ENCODE results near the gene RGS16. TPM values are rescaled to one million over a fixed set of nuclear protein-coding genes. Genes with fewer than 3 reads are reported as not detected.

RGS16 gene
- polyA plus RNA-seq, 1 donor (not counting 4 experiments of a cell fraction or from before 2014, with no cell fraction given): 0.34 TPM

GRCh38 chr1:182556279-182556678, 47.9 kb downstream of the RGS16 start:
- TF ChIP-seq EZH2 (IDR thresholded peaks at IDR 0.05; ENCODE audit: low read length) (no peak), CTCF (optimal IDR thresholded peaks at IDR 0.05 in 1 of 3, IDR thresholded peaks at IDR 0.05 in 1 of 3, conservative IDR thresholded peaks at IDR 0.05 in 1 of 3; ENCODE audit: extremely low read depth in 1 of 3, insufficient read depth in 2 of 3, low read length in 3 of 3) (no peak)
- H3K4me2 ChIP-seq (ENCODE audit: control insufficient read depth, extremely low read depth, insufficient read depth, low read depth, low read length): no peak overlapping the region
- no peak overlapping the region for H2AFZ ChIP-seq (ENCODE audit: control insufficient read depth, low read length)
- no peaks in the 10 kb centered on the region for H3K9me3 ChIP-seq (ENCODE audit: control insufficient read depth, low read depth, low read length)
- dilution Hi-C loops (cut with MboI; ENCODE audit: extremely low pct_ligation_motif_present, low sequenced_read_pairs): no loop called here
- no peaks in the 10 kb centered on the region for H3K4me1 ChIP-seq (ENCODE audit: control insufficient read depth, extremely low read depth, insufficient read depth, low read length)
- DNase-seq (ENCODE audit: low read depth, low spot score) (no peak), FAIRE-seq (no peak)
- H3K27me3 ChIP-seq (ENCODE audit: control insufficient read depth, extremely low read depth, insufficient read depth, low read length): no peaks in the 10 kb centered on the region
- H3K9ac ChIP-seq (ENCODE audit: control insufficient read depth, extremely low read depth, insufficient read depth, low read length): no peak overlapping the region
- no peak overlapping the region for H3K4me3 ChIP-seq (ENCODE audit: control insufficient read depth in 2 of 3, extremely low read depth in 1 of 3, insufficient read depth in 2 of 3, low read depth in 1 of 3, low read length in 3 of 3)
- H3K9me1 ChIP-seq (ENCODE audit: control insufficient read depth, extremely low read depth, insufficient read depth, low read length): no peaks in the 10 kb centered on the region
- no peaks in the 10 kb centered on the region for H4K20me1 ChIP-seq (ENCODE audit: control insufficient read depth, extremely low read depth, insufficient read depth, low read length)
- no peaks in the 10 kb centered on the region for H3K36me3 ChIP-seq (ENCODE audit: control insufficient read depth in 2 of 2, extremely low read depth in 1 of 2, insufficient read depth in 2 of 2, low read length in 2 of 2)
- no peaks in the 10 kb centered on the region for H3K79me2 ChIP-seq (ENCODE audit: control insufficient read depth, insufficient read depth, low read length)
- H3K27ac ChIP-seq (ENCODE audit: control insufficient read depth, insufficient read depth, low read length): no peak overlapping the region

GRCh38 chr1:182555493-182555892, 48.7 kb downstream of the RGS16 start:
- no peak overlapping the region for H2AFZ ChIP-seq (ENCODE audit: control insufficient read depth, low read length)
- no peak overlapping the region for H3K4me2 ChIP-seq (ENCODE audit: control insufficient read depth, extremely low read depth, insufficient read depth, low read depth, low read length)
- peaks cover 4% of the 10 kb centered on the region for H3K27me3 ChIP-seq (ENCODE audit: control insufficient read depth, extremely low read depth, insufficient read depth, low read length)
- no peaks in the 10 kb centered on the region for H3K36me3 ChIP-seq (ENCODE audit: control insufficient read depth in 2 of 2, extremely low read depth in 1 of 2, insufficient read depth in 2 of 2, low read length in 2 of 2)
- no peak overlapping the region for H3K9ac ChIP-seq (ENCODE audit: control insufficient read depth, extremely low read depth, insufficient read depth, low read length)
- no peaks in the 10 kb centered on the region for H4K20me1 ChIP-seq (ENCODE audit: control insufficient read depth, extremely low read depth, insufficient read depth, low read length)
- no peak overlapping the region for H3K4me3 ChIP-seq (ENCODE audit: control insufficient read depth in 2 of 3, extremely low read depth in 1 of 3, insufficient read depth in 2 of 3, low read depth in 1 of 3, low read length in 3 of 3)
- no peaks in the 10 kb centered on the region for H3K4me1 ChIP-seq (ENCODE audit: control insufficient read depth, extremely low read depth, insufficient read depth, low read length)
- dilution Hi-C loops (cut with MboI; ENCODE audit: extremely low pct_ligation_motif_present, low sequenced_read_pairs): no loop called here
- no peaks in the 10 kb centered on the region for H3K9me1 ChIP-seq (ENCODE audit: control insufficient read depth, extremely low read depth, insufficient read depth, low read length)
- DNase-seq (ENCODE audit: low read depth, low spot score) (no peak), FAIRE-seq (no peak)
- TF ChIP-seq CTCF (optimal IDR thresholded peaks at IDR 0.05 in 1 of 3, IDR thresholded peaks at IDR 0.05 in 1 of 3, conservative IDR thresholded peaks at IDR 0.05 in 1 of 3; ENCODE audit: extremely low read depth in 1 of 3, insufficient read depth in 2 of 3, low read length in 3 of 3): no peak
- no peak for TF ChIP-seq EZH2 (IDR thresholded peaks at IDR 0.05; ENCODE audit: low read length)
- H3K79me2 ChIP-seq (ENCODE audit: control insufficient read depth, insufficient read depth, low read length): no peaks in the 10 kb centered on the region
- no peak overlapping the region for H3K27ac ChIP-seq (ENCODE audit: control insufficient read depth, insufficient read depth, low read length)
- H3K9me3 ChIP-seq (ENCODE audit: control insufficient read depth, low read depth, low read length): no peaks in the 10 kb centered on the region

All from keratinocyte (primary cell).